GM23338 (cell line): ENCODE measurements around the gene ALDH5A1.

Experiments
- EZH2phosphoT487 ChIP-seq: fragments of 200-600 bp; sonication (generic); IDR thresholded peaks from one replicate; pipeline ENCODE4 v1.8.1; 2018; ENCODE audit warnings: antibody characterized with exemption; ENCODE audit not compliant: unreplicated experiment
- JUNB ChIP-seq: IDR thresholded peaks from one replicate; pipeline ENCODE4 v1.6.1; 2016; ENCODE audit warnings: antibody characterized with exemption; ENCODE audit not compliant: unreplicated experiment
- POLR2AphosphoS5 ChIP-seq: IDR thresholded peaks from 2 replicates; pipeline ENCODE4 v1.6.1; 2016; ENCODE audit warnings: antibody characterized with exemption, low read depth
- TF ChIP-seq, protein P1 (sequence below), 2 experiments: fragments of 200-600 bp in 1 of 2; sonication (generic) in 1 of 2; conservative IDR thresholded peaks; 2 replicates each; pipeline versions ENCODE4 v1.5.1 to v1.6.1; 2016 to 2017; ENCODE audit warnings: antibody characterized with exemption in 2 of 2, low read depth in 2 of 2, mild to moderate bottlenecking in 2 of 2, moderate library complexity in 1 of 2

DNA sequence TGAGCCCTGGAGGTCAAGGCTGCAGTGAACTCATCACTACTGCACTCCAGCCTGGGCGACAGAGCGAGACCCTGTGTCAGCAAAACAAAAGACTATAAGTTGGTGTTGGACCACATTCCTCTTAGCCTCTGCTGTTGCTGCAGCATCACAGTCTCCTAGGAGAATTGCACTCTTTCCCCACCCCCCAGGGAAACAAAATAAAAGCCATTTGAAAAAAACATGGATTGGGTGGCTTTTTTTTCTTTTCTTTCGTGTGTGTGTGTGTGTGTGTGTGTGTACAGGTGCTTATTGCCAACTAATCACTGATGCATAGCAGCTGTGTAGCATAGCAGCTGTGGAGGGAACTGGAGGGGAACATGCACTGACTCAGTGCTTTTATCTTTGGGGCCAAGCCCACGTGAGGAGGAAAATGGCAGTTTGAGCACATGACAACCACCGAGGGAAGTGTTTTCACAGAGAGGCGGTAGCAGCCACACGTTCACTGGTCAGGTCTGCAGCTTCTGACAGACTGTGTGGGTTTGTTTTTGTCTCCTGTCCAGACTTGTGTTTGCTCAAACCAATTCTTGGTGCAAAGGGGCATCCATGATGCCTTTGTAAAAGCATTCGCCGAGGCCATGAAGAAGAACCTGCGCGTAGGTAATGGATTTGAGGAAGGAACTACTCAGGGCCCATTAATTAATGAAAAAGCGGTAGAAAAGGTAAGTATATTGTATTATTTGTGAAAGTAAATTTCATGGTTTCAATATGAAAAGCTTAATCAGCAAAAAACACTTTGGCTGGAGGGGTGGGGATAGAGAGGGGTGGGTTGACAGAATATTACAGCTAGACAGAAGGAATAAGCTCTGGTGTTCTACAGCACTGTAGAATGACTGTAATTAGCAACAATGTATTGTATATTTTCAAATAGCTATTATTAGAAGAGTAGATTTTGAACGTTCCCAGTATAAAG lies 27.7 kb downstream of the ALDH5A1 start:
- TF ChIP-seq, protein P1, sequence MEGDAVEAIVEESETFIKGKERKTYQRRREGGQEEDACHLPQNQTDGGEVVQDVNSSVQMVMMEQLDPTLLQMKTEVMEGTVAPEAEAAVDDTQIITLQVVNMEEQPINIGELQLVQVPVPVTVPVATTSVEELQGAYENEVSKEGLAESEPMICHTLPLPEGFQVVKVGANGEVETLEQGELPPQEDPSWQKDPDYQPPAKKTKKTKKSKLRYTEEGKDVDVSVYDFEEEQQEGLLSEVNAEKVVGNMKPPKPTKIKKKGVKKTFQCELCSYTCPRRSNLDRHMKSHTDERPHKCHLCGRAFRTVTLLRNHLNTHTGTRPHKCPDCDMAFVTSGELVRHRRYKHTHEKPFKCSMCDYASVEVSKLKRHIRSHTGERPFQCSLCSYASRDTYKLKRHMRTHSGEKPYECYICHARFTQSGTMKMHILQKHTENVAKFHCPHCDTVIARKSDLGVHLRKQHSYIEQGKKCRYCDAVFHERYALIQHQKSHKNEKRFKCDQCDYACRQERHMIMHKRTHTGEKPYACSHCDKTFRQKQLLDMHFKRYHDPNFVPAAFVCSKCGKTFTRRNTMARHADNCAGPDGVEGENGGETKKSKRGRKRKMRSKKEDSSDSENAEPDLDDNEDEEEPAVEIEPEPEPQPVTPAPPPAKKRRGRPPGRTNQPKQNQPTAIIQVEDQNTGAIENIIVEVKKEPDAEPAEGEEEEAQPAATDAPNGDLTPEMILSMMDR (conservative IDR thresholded peaks at IDR 0.05; ENCODE audit: low read depth in 2 of 2): no peak
- no peak for TF ChIP-seq JUNB
- TF ChIP-seq EZH2phosphoT487: no peak
- TF ChIP-seq POLR2AphosphoS5: no peak
